Hepatocyte (in vitro differentiated cells): ENCODE results near the gene ANXA2.

Experiments used
- CTCF ChIP-seq: fragments of 200-600 bp; sonication (generic); IDR thresholded peaks from 2 replicates; pipeline ENCODE4 v1.5.1; 2016; ENCODE audit warnings: antibody characterized with exemption, mild to moderate bottlenecking; ENCODE audit not compliant: poor library complexity
- EZH2 ChIP-seq: fragments of 200-600 bp; sonication (generic); IDR thresholded peaks from 2 replicates; pipeline ENCODE4 v1.6.1; 2016; ENCODE audit warnings: antibody characterized with exemption, mild to moderate bottlenecking, borderline replicate concordance

- TF ChIP-seq CTCF (no peak), EZH2 (no peak)
Observed at GRCh38 chr15:60438646-60439045, 40.9 kb upstream of the ANXA2 start.
